Measurements from ENCODE around the gene ENDOG.
"Not testable (repeated sequence)": the region's sequence is repeated elsewhere in the genome, so short reads cannot be mapped to it uniquely, and the experiment has no call there.

The ENDOG gene

GRCh38 chr9:128829477-128830251, 11.4 kb downstream of the ENDOG start, which contains the start of gene SPOUT1:
TSS of gene SPOUT1 (minus strand) at chr9:128829794. CDS start at chr9:128829780, 14 bp downstream.
- FAIRE-seq: no peak

GRCh38 chr9:128833696-128834095, 15.4 kb downstream of the ENDOG start:
- FAIRE-seq: no peak

- no peak for FAIRE-seq
These were observed 17.2 kb downstream of the ENDOG start for GRCh38 chr9:128835246-128836210.

GRCh38 chr9:128836509-128837145, 18.3 kb downstream of the ENDOG start:
- no peak for FAIRE-seq

- no peak for FAIRE-seq
These were observed 20.0 kb downstream of the ENDOG start for GRCh38 chr9:128838338-128838737.

- FAIRE-seq: no peak
These were observed 22.2 kb downstream of the ENDOG start for GRCh38 chr9:128840524-128840923.

- no peak for FAIRE-seq
These were observed 23.6 kb downstream of the ENDOG start for GRCh38 chr9:128841694-128842492.

- not testable (repeated sequence) for FAIRE-seq
These were observed 24.9 kb downstream of the ENDOG start for GRCh38 chr9:128843171-128843570.

GRCh38 chr9:128845186-128845931, 27.1 kb downstream of the ENDOG start:
- no peak for FAIRE-seq

GRCh38 chr9:128846680-128847030, 28.4 kb downstream of the ENDOG start:
- FAIRE-seq: no peak

GRCh38 chr9:128847803-128848202, 29.5 kb downstream of the ENDOG start:
- FAIRE-seq: no peak

GRCh38 chr9:128851024-128851423, 32.7 kb downstream of the ENDOG start:
- FAIRE-seq: not testable (repeated sequence)

GRCh38 chr9:128851779-128852600, 33.7 kb downstream of the ENDOG start:
- not testable (repeated sequence) for FAIRE-seq

- FAIRE-seq: not testable (repeated sequence)
These were observed 34.3 kb downstream of the ENDOG start for GRCh38 chr9:128852646-128853045.

GRCh38 chr9:128854454-128854853, 36.2 kb downstream of the ENDOG start:
- not testable (repeated sequence) for FAIRE-seq

- FAIRE-seq: not testable (repeated sequence)
These were observed 40.2 kb downstream of the ENDOG start for GRCh38 chr9:128858476-128858875.

GRCh38 chr9:128860937-128861336, 42.6 kb downstream of the ENDOG start:
- no peak for FAIRE-seq

GRCh38 chr9:128861501-128861900, 43.2 kb downstream of the ENDOG start:
- no peak for FAIRE-seq

- FAIRE-seq: no peak
These were observed 44.1 kb downstream of the ENDOG start for GRCh38 chr9:128862401-128862851.

GRCh38 chr9:128863647-128864046, 45.3 kb downstream of the ENDOG start:
- FAIRE-seq: no peak

Measured in colon (tissue), 2 donors.